NCI-H2227 (cell line): ENCODE data around the gene WDR18.

Experiments
- DNase-seq: peaks from one replicate; lab custom pipeline; 2025; ENCODE audit not compliant: unreplicated experiment; lab: John Stamatoyannopoulos, UW

Gene WDR18

GRCh38 chr19:1006711-1007398 lies 22.7 kb downstream of the WDR18 start:
- no peak for DNase-seq

GRCh38 chr19:1007399-1008251 lies 23.5 kb downstream of the WDR18 start:
- DNase-seq, result no peak

- no peak for DNase-seq
Observed at GRCh38 chr19:1008268-1009040, 24.3 kb downstream of the WDR18 start.

GRCh38 chr19:1009041-1009980 lies 25.2 kb downstream of the WDR18 start:
- DNase-seq, result no peak

GRCh38 chr19:1009981-1010538 lies 25.9 kb downstream of the WDR18 start:
- no peak for DNase-seq

- no peak for DNase-seq
Observed at GRCh38 chr19:1010586-1011510, 26.7 kb downstream of the WDR18 start.

GRCh38 chr19:1011831-1012333 lies 27.7 kb downstream of the WDR18 start:
- DNase-seq, result no peak

GRCh38 chr19:1012334-1012733 lies 28.2 kb downstream of the WDR18 start:
- DNase-seq, result no peak

GRCh38 chr19:1013218-1013617 lies 29.1 kb downstream of the WDR18 start:
- DNase-seq, result no peak

GRCh38 chr19:1014161-1015060 lies 30.3 kb downstream of the WDR18 start:
- DNase-seq, result no peak

GRCh38 chr19:1015061-1015781 lies 31.1 kb downstream of the WDR18 start:
- DNase-seq, result no peak

- no peak for DNase-seq
Observed at GRCh38 chr19:1015782-1016646, 31.9 kb downstream of the WDR18 start.

- no peak for DNase-seq
Observed at GRCh38 chr19:1016647-1017114, 32.5 kb downstream of the WDR18 start.

- DNase-seq, result no peak
Observed at GRCh38 chr19:1017115-1017905, 33.2 kb downstream of the WDR18 start.

- DNase-seq, result no peak
Observed at GRCh38 chr19:1017906-1018305, 33.8 kb downstream of the WDR18 start.
